PC-9 (cell line): Measurements from ENCODE around the gene NEDD9. TPM values are rescaled to one million over a fixed set of nuclear protein-coding genes. Genes with fewer than 3 reads are reported as not detected.

Experiments
- BruUV-seq: library from RNA; stranded (reverse); fragments of 400-500 nt; replicated peaks from 2 replicates; lab custom pipeline; 2021; lab: Mats Ljungman, UMichigan
- CTCF ChIA-PET: fragments of 300-600 bp; sonication (Branson Sonifier 250); formaldehyde crosslinking; loops from one replicate; lab custom pipeline; 2022; ENCODE audit warnings: antibody characterized with exemption; lab: Charles Lee
- POLR2A ChIA-PET: fragments of 300-600 bp; sonication (Branson Sonifier 250); formaldehyde crosslinking; loops from one replicate; lab custom pipeline; 2022; ENCODE audit warnings: antibody characterized with exemption; ENCODE audit not compliant: unreplicated experiment; lab: Charles Lee
- DNase-seq, 2 experiments: peaks; one replicate each; pipeline versions ENCODE4 v3.0.0 to v3.0.0-alpha.2; 2015 to 2022; ENCODE audit warnings: mixed read lengths in 1 of 2
- H2AFZ ChIP-seq: fragments of 200-600 bp; sonication (generic); 2 replicates; pipeline ENCODE4 v1.8.1; 2017; ENCODE audit warnings: antibody characterized with exemption
- H3F3A ChIP-seq: fragments of 200-600 bp; sonication (generic); 2 replicates; pipeline ENCODE4 v1.8.1; 2017; ENCODE audit warnings: antibody characterized with exemption, mild to moderate bottlenecking, low read depth; ENCODE audit not compliant: insufficient read depth
- H3K27ac ChIP-seq: fragments of 200-600 bp; sonication (generic); 2 replicates; pipeline ENCODE4 v1.6.1; 2016; ENCODE audit warnings: mixed run types
- H3K27me3 ChIP-seq: fragments of 200-600 bp; sonication (generic); 2 replicates; pipeline ENCODE4 v1.6.1; 2016; ENCODE audit warnings: low read depth, mixed run types; ENCODE audit not compliant: insufficient read depth
- H3K36me3 ChIP-seq: fragments of 200-600 bp; sonication (generic); 2 replicates; pipeline ENCODE4 v1.6.1; 2016; ENCODE audit warnings: low read depth, mixed run types
- H3K4me1 ChIP-seq: fragments of 200-600 bp; sonication (generic); replicated peaks from 2 replicates; pipeline ENCODE4 v1.6.1; 2016; ENCODE audit warnings: mixed run types; ENCODE audit not compliant: insufficient read depth
- H3K4me2 ChIP-seq: fragments of 200-600 bp; sonication (generic); 2 replicates; pipeline ENCODE4 v1.6.1; 2017; ENCODE audit warnings: mixed run types
- H3K4me3 ChIP-seq: fragments of 200-600 bp; sonication (generic); 2 replicates; pipeline ENCODE4 v1.6.1; 2016; ENCODE audit warnings: mixed run types
- H3K79me2 ChIP-seq: fragments of 200-600 bp; sonication (generic); 2 replicates; pipeline ENCODE4 v1.6.1; 2017; ENCODE audit warnings: low read depth, mixed run types
- H3K9me2 ChIP-seq: fragments of 200-600 bp; sonication (generic); 2 replicates; pipeline ENCODE4 v1.8.1; 2017; ENCODE audit warnings: mild to moderate bottlenecking; ENCODE audit not compliant: insufficient read depth
- H3K9me3 ChIP-seq: fragments of 200-600 bp; sonication (generic); 2 replicates; pipeline ENCODE4 v1.8.1; 2016; ENCODE audit warnings: low read depth; ENCODE audit not compliant: insufficient read depth
- H4K20me1 ChIP-seq: fragments of 200-600 bp; sonication (generic); 2 replicates; pipeline ENCODE4 v1.8.1; 2017; ENCODE audit not compliant: insufficient read depth
- CTCF ChIP-seq: fragments of 200-600 bp; sonication (generic); conservative IDR thresholded peaks from 2 replicates; pipeline ENCODE4 v1.6.1; 2017; ENCODE audit warnings: mixed run types, antibody characterized with exemption, mild to moderate bottlenecking, moderate library complexity
- EZH2 ChIP-seq: fragments of 200-600 bp; sonication (generic); IDR thresholded peaks from 2 replicates; pipeline ENCODE4 v1.8.0; 2017; ENCODE audit warnings: antibody characterized with exemption, low read depth
- intact Hi-C: fragments of 100-400 bp; cut with micrococcal nuclease; formaldehyde crosslinking; loops from one replicate; pipeline ENCODE4 v1.10.0; 2022; ENCODE audit not compliant: unreplicated experiment
- total RNA-seq: library from RNA; stranded (reverse); gene quantifications from 2 replicates; pipeline ENCODE4 v1.2.3, GENCODE V29; 2021

Gene NEDD9
- total RNA-seq, 1 experiment from 2014 or later: 57.5 TPM

- POLR2A ChIA-PET: no interaction called here
- no peaks in the 10 kb centered on the region for H3K9me2 ChIP-seq
- no peaks in the 10 kb centered on the region for H3K9me3 ChIP-seq
- CTCF ChIA-PET: no interaction called here
- DNase-seq: no peak
- H3K4me1 ChIP-seq: peaks cover 20% of the 10 kb centered on the region
- peaks cover 14% of the 10 kb centered on the region; the same call in 1 of the 2 replicates for H3K36me3 ChIP-seq
- H3K27ac ChIP-seq: no peak overlapping the region
- no peaks in the 10 kb centered on the region; the same call in 1 of the 2 replicates for H4K20me1 ChIP-seq
- H3K27me3 ChIP-seq: no peaks in the 10 kb centered on the region
- H3F3A ChIP-seq: peaks cover 14% of the 10 kb centered on the region
- H3K4me3 ChIP-seq: no peak overlapping the region
- H3K79me2 ChIP-seq: peaks cover 96% of the 10 kb centered on the region
- TF ChIP-seq EZH2: no peak
- TF ChIP-seq CTCF: no peak
- intact Hi-C loops: no loop called here
- no peak overlapping the region for H3K4me2 ChIP-seq
- BruUV-seq: no TSS peak
- no peak overlapping the region for H2AFZ ChIP-seq
Measured at GRCh38 chr6:11226005-11226404, 6.5 kb downstream of the NEDD9 start.

- ChIA-PET CTCF (no interaction called here), POLR2A (no interaction called here)
- no peaks in the 10 kb centered on the region; the same call in 1 of the 2 replicates for H4K20me1 ChIP-seq
- H3K4me2 ChIP-seq: no peak overlapping the region
- H3K79me2 ChIP-seq: peaks cover 96% of the 10 kb centered on the region
- H3K27me3 ChIP-seq: no peaks in the 10 kb centered on the region
- peaks cover 20% of the 10 kb centered on the region for H3K4me1 ChIP-seq
- H3K9me2 ChIP-seq: no peaks in the 10 kb centered on the region
- H3F3A ChIP-seq: peaks cover 11% of the 10 kb centered on the region
- H3K36me3 ChIP-seq: peaks cover 14% of the 10 kb centered on the region; the same call in 1 of the 2 replicates
- DNase-seq: no peak
- TF ChIP-seq CTCF: no peak
- TF ChIP-seq EZH2: no peak
- no peaks in the 10 kb centered on the region for H3K9me3 ChIP-seq
- BruUV-seq: no TSS peak
- no peak overlapping the region for H2AFZ ChIP-seq
- no peak overlapping the region for H3K27ac ChIP-seq
- no peak overlapping the region for H3K4me3 ChIP-seq
- intact Hi-C loops: no loop called here
Measured at GRCh38 chr6:11224966-11225463, 7.5 kb downstream of the NEDD9 start.

- Histone ChIP-seq H3F3A (peaks cover 8% of the 10 kb centered on the region), H3K9me2 (no peaks in the 10 kb centered on the region), H3K9me3 (no peaks in the 10 kb centered on the region), H3K4me3 (no peak overlapping the region), H3K27ac (no peak overlapping the region), H3K4me2 (no peak overlapping the region), H3K27me3 (no peaks in the 10 kb centered on the region), H2AFZ (no peak overlapping the region), H3K4me1 (peaks cover 18% of the 10 kb centered on the region), H3K79me2 (peaks cover 99% of the 10 kb centered on the region), H3K36me3 (peaks cover 14% of the 10 kb centered on the region; the same call in 1 of the 2 replicates), H4K20me1 (no peaks in the 10 kb centered on the region; the same call in 1 of the 2 replicates)
- BruUV-seq: no TSS peak
- POLR2A ChIA-PET: interaction anchor here (0.5 to 0.7 kb wide), 2 partner anchors 149 to 208 kb away, joined by 4 to 6 read pairs; no protein-coding TSS in a partner anchor
- TF ChIP-seq CTCF (no peak), EZH2 (no peak)
- intact Hi-C loops: no loop called here
- no peak for DNase-seq
- CTCF ChIA-PET: no interaction called here
Measured at GRCh38 chr6:11224252-11224965, 8.1 kb downstream of the NEDD9 start.
